CD4-positive, alpha-beta T cell (primary cell): Measurements from ENCODE around the gene TNRC6A. TPM values are rescaled to one million over a fixed set of nuclear protein-coding genes. Genes with fewer than 3 reads are reported as not detected.

Experiments
- ATAC-seq: fragments of 200-7000 bp; cut with Tn5 transposase; one replicate; pipeline ENCODE4 v1.10.0; 2022; ENCODE audit warnings: mild to moderate bottlenecking; ENCODE audit not compliant: poor library complexity
- CTCF ChIA-PET: fragments of 350-600 bp; sonication (Branson Sonifier 250); formaldehyde crosslinking; loops from one replicate; lab custom pipeline; 2021; ENCODE audit warnings: antibody characterized with exemption, inconsistent platforms; lab: Charles Lee
- POLR2A ChIA-PET: fragments of 350-600 bp; sonication (Branson Sonifier 250); formaldehyde crosslinking; loops from one replicate; lab custom pipeline; 2021; ENCODE audit warnings: antibody characterized with exemption, inconsistent platforms; lab: Charles Lee
- DNase-seq, 14 experiments: peaks; one replicate each; pipeline ENCODE4 v3.0.0-alpha.2; 2013 to 2020; ENCODE audit warnings: mixed read lengths in 2 of 14
- H3K27ac ChIP-seq, 2 donors: one replicate each; pipeline versions ENCODE4 v1.5.1 to v1.7.0; 2013; ENCODE audit warnings: low read length in 2 of 2, low read depth in 1 of 2, mild to moderate bottlenecking in 1 of 2
- H3K27me3 ChIP-seq, 2 experiments: 1 replicate in 1 of 2; 2 replicates in 1 of 2; pipeline versions ENCODE4 v1.6.1 to v1.7.0; 2013; ENCODE audit warnings: low read length in 2 of 2, control low read depth in 1 of 2, mild to moderate bottlenecking in 1 of 2, moderate library complexity in 1 of 2; ENCODE audit not compliant: insufficient read depth in 2 of 2, control insufficient read depth in 1 of 2
- H3K36me3 ChIP-seq: one replicate; pipeline ENCODE4 v1.6.1; 2013; ENCODE audit warnings: low read length, control low read depth; ENCODE audit not compliant: insufficient read depth
- H3K4me1 ChIP-seq: one replicate; pipeline ENCODE4 v1.6.1; 2013; ENCODE audit warnings: low read length, control low read depth; ENCODE audit not compliant: insufficient read depth
- H3K4me3 ChIP-seq: one replicate; pipeline ENCODE4 v1.5.1; 2013; ENCODE audit warnings: mild to moderate bottlenecking, low read length, moderate library complexity
- H3K9me3 ChIP-seq, 2 experiments: 1 replicate in 1 of 2; 2 replicates in 1 of 2; pipeline versions ENCODE4 v1.6.1 to v1.7.0; 2013; ENCODE audit warnings: low read length in 2 of 2, mild to moderate bottlenecking in 2 of 2, control low read depth in 1 of 2, moderate library complexity in 1 of 2; ENCODE audit not compliant: control insufficient read depth in 1 of 2, insufficient read depth in 1 of 2
- H3K27ac Mint-ChIP-seq: one replicate; pipeline ENCODE4 v1.8.0; 2020; ENCODE audit warnings: mixed read lengths
- H3K27me3 Mint-ChIP-seq: one replicate; pipeline ENCODE4 v1.8.0; 2021; ENCODE audit warnings: mixed read lengths
- H3K36me3 Mint-ChIP-seq: one replicate; pipeline ENCODE4 v1.8.0; 2021; ENCODE audit warnings: low read depth, mixed read lengths
- H3K4me1 Mint-ChIP-seq: one replicate; pipeline ENCODE4 v1.8.0; 2021; ENCODE audit warnings: low read depth, mixed read lengths
- H3K4me3 Mint-ChIP-seq: one replicate; pipeline ENCODE4 v1.8.0; 2020; ENCODE audit warnings: mild to moderate bottlenecking, mixed read lengths
- H3K9me3 Mint-ChIP-seq: one replicate; pipeline ENCODE4 v1.8.0; 2020; ENCODE audit warnings: mixed read lengths
- CTCF ChIP-seq: fragments of 200-600 bp; IDR thresholded peaks from one replicate; pipeline ENCODE4 v1.8.0; 2022; ENCODE audit warnings: antibody characterized with exemption, mild to moderate bottlenecking
- intact Hi-C, 2 experiments: fragments of 100-400 bp; cut with DNase I in 1 of 2; cut with micrococcal nuclease in 1 of 2; formaldehyde crosslinking; loops; one replicate each; pipeline versions ENCODE4 v1.15.1 to v1.9.0; 2023 to 2025; cut with DNase I, micrococcal nuclease
- total RNA-seq, 174 experiments: library from RNA in 2 of 174; stranded (reverse) in 2 of 174; gene quantifications; one replicate each; pipeline ENCODE4 v1.2.3 and lab custom pipeline; 2021 to 2026

Gene TNRC6A
- total RNA-seq, 2 experiments from 2014 or later: 70.4 to 74.6 TPM

- Histone ChIP-seq H3K27me3 (no peaks in the 10 kb centered on the region), H3K36me3 (peaks cover 6% of the 10 kb centered on the region), H3K4me1 (peaks cover 13% of the 10 kb centered on the region), H3K4me3 (peak overlapping the region; percentile 82), H3K9me3 (no peaks in the 10 kb centered on the region), H3K27ac (peak overlapping the region; percentile 91 to 96)
- ChIA-PET POLR2A (interaction anchor here (0.6 to 1.3 kb wide), 7 partner anchors 19 to 1170 kb away, joined by 3 to 6 read pairs (median 3); partner anchors contain the start of genes ARHGAP17 and RBBP6), CTCF (no interaction called here)
- ATAC-seq: peak; percentile 20
- Mint-ChIP-seq H3K4me1 (peaks cover 45% of the 10 kb centered on the region), H3K9me3 (no peaks in the 10 kb centered on the region), H3K4me3 (peak overlapping the region; percentile 97), H3K27me3 (peaks cover 4% of the 10 kb centered on the region), H3K27ac (peak overlapping the region; percentile 99), H3K36me3 (peaks cover 42% of the 10 kb centered on the region)
- TF ChIP-seq CTCF: no peak
- peak in 1 of 14 experiments; percentile 2 for DNase-seq
- intact Hi-C loops: loop anchor here (2.0 to 10.0 kb wide), 4 partner anchors 190 to 528 kb away; partner anchors contain the start of genes RBBP6 (in 2 of the 2), ARHGAP17 (in 1 of the 2) and ZKSCAN2 (in 1 of the 2)
Observed at GRCh38 chr16:24728891-24729242, 584 bp upstream of the TNRC6A start.

- ATAC-seq: peak; percentile 18
- POLR2A ChIA-PET: interaction anchor here (0.6 to 1.8 kb wide), 12 partner anchors 9 to 377 kb away, joined by 3 to 11 read pairs (median 4); partner anchors contain the start of gene ARHGAP17
- CTCF ChIA-PET: interaction anchor here (0.7 to 1.7 kb wide), 3 partner anchors 10 to 224 kb away, joined by 5 read pairs; no protein-coding TSS in a partner anchor
Observed at GRCh38 chr16:24729951-24730815, 732 bp downstream of the TNRC6A start.

More at GRCh38 chr16:24729951-24730815, 732 bp downstream of the TNRC6A start:
- Histone ChIP-seq H3K4me1 (peaks cover 20% of the 10 kb centered on the region), H3K27ac (peak overlapping the region; percentile 33 to 53), H3K4me3 (peak overlapping the region; percentile 82), H3K27me3 (no peaks in the 10 kb centered on the region), H3K9me3 (no peaks in the 10 kb centered on the region), H3K36me3 (peaks cover 6% of the 10 kb centered on the region)
- Mint-ChIP-seq H3K27me3 (peaks cover 4% of the 10 kb centered on the region), H3K36me3 (peaks cover 47% of the 10 kb centered on the region), H3K9me3 (no peaks in the 10 kb centered on the region), H3K27ac (peak overlapping the region; percentile 99), H3K4me3 (peak overlapping the region; percentile 100), H3K4me1 (peaks cover 58% of the 10 kb centered on the region)
- DNase-seq: peak in 13 of 14 experiments; percentile 17 to 60 (median 34)
- intact Hi-C loops: loop anchor here (2.0 to 10.0 kb wide), 6 partner anchors 17 to 527 kb away; partner anchors contain the start of genes RBBP6 (in 2 of the 2), ARHGAP17 (in 1 of the 2) and ZKSCAN2 (in 1 of the 2)
- no peak for TF ChIP-seq CTCF
